ENCODE measurements around the gene TPSAB1.

DNA sequence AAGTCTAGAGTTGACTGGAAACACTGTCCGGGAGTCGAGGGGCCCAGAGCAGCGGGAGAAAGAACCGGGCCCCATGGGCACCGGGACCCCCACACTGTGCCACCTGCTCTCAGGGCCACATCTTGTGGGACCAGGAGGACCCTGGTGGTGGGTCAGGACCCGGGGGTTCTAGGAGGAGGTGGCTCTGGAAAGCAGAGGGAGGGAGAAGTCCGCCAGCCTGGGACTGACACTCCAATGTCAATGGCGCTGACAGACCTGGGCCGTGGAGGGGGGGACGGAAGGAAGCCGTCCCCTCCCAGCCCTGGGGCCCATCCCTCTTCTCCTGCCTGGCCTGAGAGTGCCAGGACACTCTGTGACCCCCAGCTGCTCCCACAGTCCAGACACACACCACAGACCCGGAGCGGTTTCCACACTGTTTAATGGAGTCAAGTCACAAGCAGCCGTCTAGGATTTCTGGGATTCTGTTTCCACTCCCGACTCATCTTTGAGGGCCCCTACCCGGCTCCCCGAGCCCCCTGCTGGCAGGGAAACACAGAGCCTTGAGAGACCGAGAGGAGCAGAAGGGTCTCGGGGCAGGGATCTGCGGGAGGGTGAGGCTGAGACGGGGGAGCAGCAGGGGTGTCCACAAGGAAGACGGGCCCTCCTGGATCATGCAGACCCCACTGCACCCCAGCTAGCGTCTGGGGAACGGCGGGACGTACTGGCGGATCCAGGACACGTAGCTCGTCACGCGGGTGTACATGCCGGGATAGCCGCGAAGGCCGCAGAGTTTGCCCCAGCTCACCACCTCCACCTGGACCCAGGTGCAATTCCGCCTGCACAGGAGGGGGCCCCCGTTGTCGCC, 45.4 kb downstream of the TPSAB1 start:
- TF ChIP-seq, protein P1, sequence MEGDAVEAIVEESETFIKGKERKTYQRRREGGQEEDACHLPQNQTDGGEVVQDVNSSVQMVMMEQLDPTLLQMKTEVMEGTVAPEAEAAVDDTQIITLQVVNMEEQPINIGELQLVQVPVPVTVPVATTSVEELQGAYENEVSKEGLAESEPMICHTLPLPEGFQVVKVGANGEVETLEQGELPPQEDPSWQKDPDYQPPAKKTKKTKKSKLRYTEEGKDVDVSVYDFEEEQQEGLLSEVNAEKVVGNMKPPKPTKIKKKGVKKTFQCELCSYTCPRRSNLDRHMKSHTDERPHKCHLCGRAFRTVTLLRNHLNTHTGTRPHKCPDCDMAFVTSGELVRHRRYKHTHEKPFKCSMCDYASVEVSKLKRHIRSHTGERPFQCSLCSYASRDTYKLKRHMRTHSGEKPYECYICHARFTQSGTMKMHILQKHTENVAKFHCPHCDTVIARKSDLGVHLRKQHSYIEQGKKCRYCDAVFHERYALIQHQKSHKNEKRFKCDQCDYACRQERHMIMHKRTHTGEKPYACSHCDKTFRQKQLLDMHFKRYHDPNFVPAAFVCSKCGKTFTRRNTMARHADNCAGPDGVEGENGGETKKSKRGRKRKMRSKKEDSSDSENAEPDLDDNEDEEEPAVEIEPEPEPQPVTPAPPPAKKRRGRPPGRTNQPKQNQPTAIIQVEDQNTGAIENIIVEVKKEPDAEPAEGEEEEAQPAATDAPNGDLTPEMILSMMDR (IDR thresholded peaks at IDR 0.05): no peak; the same call in 1 of the 2 replicates
- no peak for TF ChIP-seq POLR2AphosphoS5 (IDR thresholded peaks at IDR 0.05; ENCODE audit: low read depth, low read length)
